Endothelial cell of umbilical vein (primary cell): ENCODE results near the gene ZBTB7C.

Experiments
- CTCF ChIP-seq, 2 donors: IDR thresholded peaks; 1 replicate in 1 of 2; 2 replicates in 1 of 2; pipeline ENCODE4 v1.5.1; 2011; ENCODE audit warnings: low read length in 2 of 2, mild to moderate bottlenecking in 2 of 2, moderate library complexity in 2 of 2, control low read depth in 1 of 2, inconsistent platforms in 1 of 2, low read depth in 1 of 2; ENCODE audit not compliant: insufficient read depth in 1 of 2; ENCODE audit errors: extremely low read depth in 1 of 2
- JUN ChIP-seq: IDR thresholded peaks from 2 replicates; pipeline ENCODE4 v1.6.1; 2011; ENCODE audit warnings: borderline replicate concordance, low read depth; ENCODE audit not compliant: insufficient read length, insufficient read depth
- POLR2A ChIP-seq: IDR thresholded peaks from 2 replicates; pipeline ENCODE4 v1.6.1; 2012; ENCODE audit warnings: low read depth, mild to moderate bottlenecking, control low read depth, low read length
- POLR2AphosphoS5 ChIP-seq: IDR thresholded peaks from 2 replicates; pipeline ENCODE4 v1.6.1; 2012; ENCODE audit warnings: low read depth, mild to moderate bottlenecking, control low read depth, low read length, moderate library complexity; ENCODE audit not compliant: insufficient read depth

GRCh38 chr18:48317781-48318381 is 91.3 kb downstream of the ZBTB7C start:
- TF ChIP-seq CTCF (IDR thresholded peaks at IDR 0.05; ENCODE audit: extremely low read depth in 1 of 2, insufficient read depth in 1 of 2, low read depth in 1 of 2, low read length in 2 of 2) (no peak), POLR2A (no peak), POLR2AphosphoS5 (no peak), JUN (no peak)
